Lower leg skin (tissue), 3 donors: ENCODE data around the gene TM4SF5.

ENCODE experiments used
- POLR2A ChIP-seq, 2 donors: fragments of 450-650 bp; IDR thresholded peaks; one replicate each; pipeline ENCODE4 v1.6.1; 2016 to 2017; ENCODE audit warnings: antibody characterized with exemption in 2 of 2, mild to moderate bottlenecking in 1 of 2, moderate library complexity in 1 of 2
- TF ChIP-seq, protein P1 (sequence below), 3 donors: fragments of 450-650 bp; IDR thresholded peaks; one replicate each; pipeline ENCODE4 v1.5.1; 2016; ENCODE audit warnings: antibody characterized with exemption in 3 of 3, mild to moderate bottlenecking in 3 of 3, moderate library complexity in 2 of 3

DNA sequence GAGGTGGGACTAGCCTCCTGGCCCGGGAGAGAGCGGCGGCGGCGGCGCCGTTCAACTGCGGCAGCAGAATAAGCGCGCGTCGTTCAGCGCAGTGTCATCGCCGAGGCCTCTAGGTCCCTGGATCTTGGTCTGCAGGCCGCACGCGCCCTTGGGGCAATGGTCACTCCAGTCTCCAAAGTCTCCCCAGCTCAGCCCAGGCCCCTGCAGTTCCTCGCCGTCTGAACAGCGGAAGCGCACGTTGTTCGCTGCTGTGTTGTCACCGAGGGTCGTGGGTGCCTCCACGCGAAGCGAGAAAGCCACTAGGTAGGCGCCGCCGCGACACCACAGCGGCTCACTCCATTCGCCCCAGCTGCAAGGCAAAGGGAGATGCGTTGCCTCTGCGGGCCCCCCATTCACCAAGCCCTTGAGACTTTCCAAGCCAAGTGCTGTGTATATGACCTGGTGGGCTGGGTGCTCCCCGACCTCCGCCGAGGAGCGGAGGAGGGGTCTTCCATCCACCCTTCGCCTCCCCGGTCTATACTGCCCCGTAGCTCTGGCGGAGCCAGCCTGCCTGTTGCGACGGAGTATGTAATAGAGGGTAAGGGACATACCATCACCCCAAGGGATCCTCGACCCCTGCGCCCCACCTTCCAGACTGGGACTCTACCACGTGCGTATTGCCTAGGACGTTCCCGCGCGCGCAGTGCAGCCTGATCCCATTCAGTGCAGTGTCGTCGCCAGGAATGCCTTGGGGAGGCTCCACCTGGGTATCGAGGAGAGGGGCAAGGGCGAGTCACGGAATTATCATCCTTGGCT is 13.8 kb downstream of the TM4SF5 start:
- TF ChIP-seq POLR2A (IDR thresholded peaks at IDR 0.05): no peak
- TF ChIP-seq, protein P1, sequence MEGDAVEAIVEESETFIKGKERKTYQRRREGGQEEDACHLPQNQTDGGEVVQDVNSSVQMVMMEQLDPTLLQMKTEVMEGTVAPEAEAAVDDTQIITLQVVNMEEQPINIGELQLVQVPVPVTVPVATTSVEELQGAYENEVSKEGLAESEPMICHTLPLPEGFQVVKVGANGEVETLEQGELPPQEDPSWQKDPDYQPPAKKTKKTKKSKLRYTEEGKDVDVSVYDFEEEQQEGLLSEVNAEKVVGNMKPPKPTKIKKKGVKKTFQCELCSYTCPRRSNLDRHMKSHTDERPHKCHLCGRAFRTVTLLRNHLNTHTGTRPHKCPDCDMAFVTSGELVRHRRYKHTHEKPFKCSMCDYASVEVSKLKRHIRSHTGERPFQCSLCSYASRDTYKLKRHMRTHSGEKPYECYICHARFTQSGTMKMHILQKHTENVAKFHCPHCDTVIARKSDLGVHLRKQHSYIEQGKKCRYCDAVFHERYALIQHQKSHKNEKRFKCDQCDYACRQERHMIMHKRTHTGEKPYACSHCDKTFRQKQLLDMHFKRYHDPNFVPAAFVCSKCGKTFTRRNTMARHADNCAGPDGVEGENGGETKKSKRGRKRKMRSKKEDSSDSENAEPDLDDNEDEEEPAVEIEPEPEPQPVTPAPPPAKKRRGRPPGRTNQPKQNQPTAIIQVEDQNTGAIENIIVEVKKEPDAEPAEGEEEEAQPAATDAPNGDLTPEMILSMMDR (IDR thresholded peaks at IDR 0.05): no peak
